Immature natural killer cell (primary cell): ENCODE data around the gene CHRDL2. TPM values are rescaled to one million over a fixed set of nuclear protein-coding genes. Genes with fewer than 3 reads are reported as not detected.
"Not testable (repeated sequence)": the region's sequence is repeated elsewhere in the genome, so short reads cannot be mapped to it uniquely, and the experiment has no call there.

Source experiments
- DNase-seq, 3 donors: peaks; one replicate each; pipeline ENCODE4 v3.0.0; 2022; ENCODE audit warnings: mixed read lengths in 1 of 3
- H3K27ac Mint-ChIP-seq, 6 donors: one replicate each; pipeline ENCODE4 v1.8.0; 2020; ENCODE audit warnings: mixed read lengths in 6 of 6, mild to moderate bottlenecking in 5 of 6, inconsistent platforms in 4 of 6, moderate library complexity in 3 of 6
- H3K27me3 Mint-ChIP-seq, 3 donors: one replicate each; pipeline ENCODE4 v1.8.0; 2020 to 2021; ENCODE audit warnings: low read depth in 3 of 3, mild to moderate bottlenecking in 3 of 3, mixed read lengths in 3 of 3, moderate library complexity in 3 of 3, inconsistent platforms in 1 of 3
- H3K36me3 Mint-ChIP-seq, 3 donors: one replicate each; pipeline ENCODE4 v1.8.0; 2020; ENCODE audit warnings: mixed read lengths in 3 of 3, inconsistent platforms in 2 of 3, mild to moderate bottlenecking in 2 of 3
- H3K4me1 Mint-ChIP-seq, 2 donors: one replicate each; pipeline ENCODE4 v1.8.0; 2020; ENCODE audit warnings: inconsistent platforms in 2 of 2, mild to moderate bottlenecking in 2 of 2, mixed read lengths in 2 of 2, moderate library complexity in 1 of 2
- H3K4me3 Mint-ChIP-seq, 5 donors: one replicate each; pipeline ENCODE4 v1.8.0; 2020; ENCODE audit warnings: mild to moderate bottlenecking in 5 of 5, mixed read lengths in 5 of 5, inconsistent platforms in 3 of 5, moderate library complexity in 3 of 5
- H3K9me3 Mint-ChIP-seq, 6 donors: one replicate each; pipeline ENCODE4 v1.8.0; 2020; ENCODE audit warnings: mild to moderate bottlenecking in 6 of 6, mixed read lengths in 6 of 6, inconsistent platforms in 4 of 6, moderate library complexity in 3 of 6
- polyA plus RNA-seq, 3 donors: library from polyadenylated mRNA; unstranded; fragments of 300-500 nt; fragmentation: Illumina TruSeq; gene quantifications; one replicate each; pipeline ENCODE4 v1.2.3, GENCODE V29; 2021

CHRDL2 gene
- polyA plus RNA-seq, 3 donors from 2014 or later, result not detected

- no peak for DNase-seq
- H3K9me3 Mint-ChIP-seq, result no peaks in the 10 kb centered on the region
- no peak overlapping the region for H3K27ac Mint-ChIP-seq
- no peak overlapping the region for H3K4me3 Mint-ChIP-seq
- no peaks in the 10 kb centered on the region for H3K27me3 Mint-ChIP-seq
- H3K4me1 Mint-ChIP-seq, result no peaks in the 10 kb centered on the region
- H3K36me3 Mint-ChIP-seq, result peaks cover 0 to 3% (median 0%) of the 10 kb centered on the region in 3 donors
Measured at GRCh38 chr11:74672956-74673692, 58.1 kb downstream of the CHRDL2 start.

- H3K36me3 Mint-ChIP-seq, result peaks cover 0 to 3% (median 0%) of the 10 kb centered on the region in 3 donors
- no peaks in the 10 kb centered on the region for H3K9me3 Mint-ChIP-seq
- no peak overlapping the region for H3K4me3 Mint-ChIP-seq
- no peak for DNase-seq
- H3K4me1 Mint-ChIP-seq, result no peaks in the 10 kb centered on the region
- no peak overlapping the region for H3K27ac Mint-ChIP-seq
- H3K27me3 Mint-ChIP-seq, result no peaks in the 10 kb centered on the region
Measured at GRCh38 chr11:74672332-74672955, 58.8 kb downstream of the CHRDL2 start.

- H3K4me1 Mint-ChIP-seq, result no peaks in the 10 kb centered on the region
- peaks cover 0 to 3% (median 0%) of the 10 kb centered on the region in 3 donors for H3K36me3 Mint-ChIP-seq
- H3K27ac Mint-ChIP-seq, result no peak overlapping the region
- no peak for DNase-seq
- H3K27me3 Mint-ChIP-seq, result no peaks in the 10 kb centered on the region
- H3K4me3 Mint-ChIP-seq, result no peak overlapping the region
- H3K9me3 Mint-ChIP-seq, result no peaks in the 10 kb centered on the region
Measured at GRCh38 chr11:74671520-74672196, 59.6 kb downstream of the CHRDL2 start.

GRCh38 chr11:74670171-74670570 is 61.1 kb downstream of the CHRDL2 start:
- Mint-ChIP-seq H3K27ac (no peak overlapping the region), H3K9me3 (no peaks in the 10 kb centered on the region), H3K27me3 (no peaks in the 10 kb centered on the region), H3K4me1 (no peaks in the 10 kb centered on the region), H3K4me3 (no peak overlapping the region), H3K36me3 (peaks cover 0 to 6% (median 0%) of the 10 kb centered on the region in 3 donors)
- no peak for DNase-seq

- no peaks in the 10 kb centered on the region for H3K9me3 Mint-ChIP-seq
Measured at GRCh38 chr11:74669211-74670160, 61.7 kb downstream of the CHRDL2 start.

GRCh38 chr11:74663315-74663714 is 67.9 kb downstream of the CHRDL2 start:
- DNase-seq, result no peak
- peaks cover 0 to 2% (median 0%) of the 10 kb centered on the region in 6 donors for H3K9me3 Mint-ChIP-seq
- H3K27me3 Mint-ChIP-seq, result no peaks in the 10 kb centered on the region
- H3K4me3 Mint-ChIP-seq, result no peak overlapping the region
- H3K4me1 Mint-ChIP-seq, result no peaks in the 10 kb centered on the region
- peaks cover 17 to 24% (median 19%) of the 10 kb centered on the region in 3 donors for H3K36me3 Mint-ChIP-seq
- no peak overlapping the region for H3K27ac Mint-ChIP-seq

More at GRCh38 chr11:74669211-74670160, 61.7 kb downstream of the CHRDL2 start:
- Mint-ChIP-seq H3K4me3 (no peak overlapping the region), H3K4me1 (no peaks in the 10 kb centered on the region), H3K27ac (no peak overlapping the region), H3K36me3 (peaks cover 0 to 6% (median 0%) of the 10 kb centered on the region in 3 donors), H3K27me3 (no peaks in the 10 kb centered on the region)
- DNase-seq, result no peak

GRCh38 chr11:74662487-74663103 is 68.6 kb downstream of the CHRDL2 start:
- DNase-seq, result no peak
- no peak overlapping the region for H3K27ac Mint-ChIP-seq
- H3K4me1 Mint-ChIP-seq, result no peaks in the 10 kb centered on the region
- H3K27me3 Mint-ChIP-seq, result no peaks in the 10 kb centered on the region
- peaks cover 17 to 30% (median 19%) of the 10 kb centered on the region in 3 donors for H3K36me3 Mint-ChIP-seq
- no peak overlapping the region for H3K4me3 Mint-ChIP-seq
- H3K9me3 Mint-ChIP-seq, result peaks cover 0 to 2% (median 0%) of the 10 kb centered on the region in 6 donors

- H3K9me3 Mint-ChIP-seq, H3K27me3 Mint-ChIP-seq: not testable (repeated sequence)
- H3K36me3 Mint-ChIP-seq, result peaks cover 16 to 30% (median 17%) of the 10 kb centered on the region in 3 donors
Measured at GRCh38 chr11:74659124-74659523, 72.1 kb downstream of the CHRDL2 start.

GRCh38 chr11:74654976-74655375 is 76.2 kb downstream of the CHRDL2 start:
- no peaks in the 10 kb centered on the region for H3K4me1 Mint-ChIP-seq
- no peak overlapping the region for H3K4me3 Mint-ChIP-seq
- H3K36me3 Mint-ChIP-seq, result peaks cover 24 to 47% (median 39%) of the 10 kb centered on the region in 3 donors
- peaks cover 0 to 4% (median 0%) of the 10 kb centered on the region in 6 donors for H3K9me3 Mint-ChIP-seq
- H3K27ac Mint-ChIP-seq, result no peak overlapping the region
- DNase-seq, result no peak
- H3K27me3 Mint-ChIP-seq, result no peaks in the 10 kb centered on the region

More at GRCh38 chr11:74659124-74659523, 72.1 kb downstream of the CHRDL2 start:
- not testable (repeated sequence) for H3K27ac Mint-ChIP-seq, DNase-seq, H3K4me1 Mint-ChIP-seq, H3K4me3 Mint-ChIP-seq

GRCh38 chr11:74650498-74650897 is 80.7 kb downstream of the CHRDL2 start:
- H3K36me3 Mint-ChIP-seq, result peaks cover 19 to 40% (median 38%) of the 10 kb centered on the region in 3 donors
- H3K27ac Mint-ChIP-seq, result no peak overlapping the region
- peaks cover 0 to 2% (median 0%) of the 10 kb centered on the region in 6 donors for H3K9me3 Mint-ChIP-seq
- no peak for DNase-seq
- no peaks in the 10 kb centered on the region for H3K27me3 Mint-ChIP-seq
- H3K4me3 Mint-ChIP-seq, result no peak overlapping the region
- no peaks in the 10 kb centered on the region for H3K4me1 Mint-ChIP-seq

- Mint-ChIP-seq H3K4me3 (no peak overlapping the region), H3K27ac (no peak overlapping the region), H3K9me3 (peaks cover 0 to 2% (median 0%) of the 10 kb centered on the region in 6 donors), H3K4me1 (no peaks in the 10 kb centered on the region), H3K27me3 (no peaks in the 10 kb centered on the region), H3K36me3 (peaks cover 22 to 48% (median 44%) of the 10 kb centered on the region in 3 donors)
- no peak for DNase-seq
Measured at GRCh38 chr11:74648894-74649293, 82.3 kb downstream of the CHRDL2 start.

GRCh38 chr11:74647831-74648230 is 83.4 kb downstream of the CHRDL2 start:
- Mint-ChIP-seq H3K27me3 (no peaks in the 10 kb centered on the region), H3K9me3 (peaks cover 0 to 2% (median 0%) of the 10 kb centered on the region in 6 donors), H3K4me3 (no peak overlapping the region), H3K36me3 (peaks cover 23 to 47% (median 40%) of the 10 kb centered on the region in 3 donors), H3K27ac (no peak overlapping the region), H3K4me1 (no peaks in the 10 kb centered on the region)
- no peak for DNase-seq

GRCh38 chr11:74647404-74647803 is 83.8 kb downstream of the CHRDL2 start:
- peaks cover 0 to 2% (median 0%) of the 10 kb centered on the region in 6 donors for H3K9me3 Mint-ChIP-seq
- no peak for DNase-seq
- H3K27ac Mint-ChIP-seq, result no peak overlapping the region
- no peaks in the 10 kb centered on the region for H3K27me3 Mint-ChIP-seq
- H3K4me1 Mint-ChIP-seq, result no peaks in the 10 kb centered on the region
- peaks cover 23 to 45% (median 36%) of the 10 kb centered on the region in 3 donors for H3K36me3 Mint-ChIP-seq
- no peak overlapping the region for H3K4me3 Mint-ChIP-seq
